Measurements from ENCODE around the gene MYCT1. TPM values are rescaled to one million over a fixed set of nuclear protein-coding genes. Genes with fewer than 3 reads are reported as not detected.
"Not testable (repeated sequence)": the region's sequence is repeated elsewhere in the genome, so short reads cannot be mapped to it uniquely, and the experiment has no call there.

The MYCT1 gene
- total RNA-seq, 4 donors from 2014 or later: 2.1 to 6.3 (median 3.9) TPM

GRCh38 chr6:152701863-152702401 is 4.2 kb downstream of the MYCT1 start:
- no peak for DNase-seq (ENCODE audit: low spot score in 2 of 2)
- no peak overlapping the region for H3K4me3 ChIP-seq (ENCODE audit: low read depth, poor library complexity, severe bottlenecking)
- WGBS, 2 donors: 65 to 73% methylated on average over 4 of the region's 4 CpGs
- intact Hi-C loops (cut with DNase I; ENCODE audit: low total_unique reads): no loop called here
- no peak for TF ChIP-seq POLR2A (IDR thresholded peaks at IDR 0.05)
- TF ChIP-seq, protein P1, sequence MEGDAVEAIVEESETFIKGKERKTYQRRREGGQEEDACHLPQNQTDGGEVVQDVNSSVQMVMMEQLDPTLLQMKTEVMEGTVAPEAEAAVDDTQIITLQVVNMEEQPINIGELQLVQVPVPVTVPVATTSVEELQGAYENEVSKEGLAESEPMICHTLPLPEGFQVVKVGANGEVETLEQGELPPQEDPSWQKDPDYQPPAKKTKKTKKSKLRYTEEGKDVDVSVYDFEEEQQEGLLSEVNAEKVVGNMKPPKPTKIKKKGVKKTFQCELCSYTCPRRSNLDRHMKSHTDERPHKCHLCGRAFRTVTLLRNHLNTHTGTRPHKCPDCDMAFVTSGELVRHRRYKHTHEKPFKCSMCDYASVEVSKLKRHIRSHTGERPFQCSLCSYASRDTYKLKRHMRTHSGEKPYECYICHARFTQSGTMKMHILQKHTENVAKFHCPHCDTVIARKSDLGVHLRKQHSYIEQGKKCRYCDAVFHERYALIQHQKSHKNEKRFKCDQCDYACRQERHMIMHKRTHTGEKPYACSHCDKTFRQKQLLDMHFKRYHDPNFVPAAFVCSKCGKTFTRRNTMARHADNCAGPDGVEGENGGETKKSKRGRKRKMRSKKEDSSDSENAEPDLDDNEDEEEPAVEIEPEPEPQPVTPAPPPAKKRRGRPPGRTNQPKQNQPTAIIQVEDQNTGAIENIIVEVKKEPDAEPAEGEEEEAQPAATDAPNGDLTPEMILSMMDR (IDR thresholded peaks at IDR 0.05): no peak

GRCh38 chr6:152703750-152704149 is 6.1 kb downstream of the MYCT1 start:
- H3K4me3 ChIP-seq (ENCODE audit: low read depth, poor library complexity, severe bottlenecking); DNase-seq (ENCODE audit: low spot score in 2 of 2); intact Hi-C loops (cut with DNase I; ENCODE audit: low total_unique reads): not testable (repeated sequence)

DNA sequence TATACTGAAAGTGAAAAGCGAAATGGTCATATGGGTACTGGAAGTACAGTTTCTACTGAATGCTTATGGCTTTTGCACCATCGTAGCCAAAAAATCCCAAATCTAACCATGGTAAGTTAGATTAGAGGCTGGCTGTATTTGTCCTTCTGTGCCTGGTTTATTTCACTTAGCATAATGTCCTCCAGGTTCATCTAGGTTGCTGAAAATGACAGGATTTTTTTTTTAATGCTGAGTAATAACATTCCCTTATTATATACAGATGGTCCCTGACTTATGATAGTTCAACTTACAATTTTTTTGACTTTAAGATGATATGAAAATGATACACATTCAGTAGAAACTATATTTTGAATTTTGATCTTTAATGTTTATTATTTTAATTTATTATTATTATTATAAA is 7.6 kb downstream of the MYCT1 start:
- 74 to 79% methylated on average over 2 of the region's 2 CpGs for WGBS, 2 donors
- intact Hi-C loops (cut with DNase I; ENCODE audit: low total_unique reads): no loop called here
- TF ChIP-seq, protein P1 (IDR thresholded peaks at IDR 0.05): no peak
- no peak for TF ChIP-seq POLR2A (IDR thresholded peaks at IDR 0.05)
- no peak overlapping the region for H3K4me3 ChIP-seq (ENCODE audit: low read depth, poor library complexity, severe bottlenecking)
- no peak for DNase-seq (ENCODE audit: low spot score in 2 of 2)

GRCh38 chr6:152716322-152716721 is 18.6 kb downstream of the MYCT1 start:
- WGBS, 2 donors: 68 to 78% methylated on average over 3 of the region's 3 CpGs
- TF ChIP-seq, protein P1 (IDR thresholded peaks at IDR 0.05): no peak
- TF ChIP-seq POLR2A (IDR thresholded peaks at IDR 0.05): no peak
- no peak for DNase-seq (ENCODE audit: low spot score in 2 of 2)

GRCh38 chr6:152720974-152721373 is 23.3 kb downstream of the MYCT1 start:
- intact Hi-C loops (cut with DNase I; ENCODE audit: low total_unique reads): no loop called here
- DNase-seq (ENCODE audit: low spot score in 2 of 2): no peak
- 14 to 26% methylated on average over 3 of the region's 3 CpGs for WGBS, 2 donors
- H3K4me3 ChIP-seq (ENCODE audit: low read depth, poor library complexity, severe bottlenecking): no peak overlapping the region
- no peak for TF ChIP-seq POLR2A (IDR thresholded peaks at IDR 0.05)
- TF ChIP-seq, protein P1 (IDR thresholded peaks at IDR 0.05): no peak

More at GRCh38 chr6:152716322-152716721, 18.6 kb downstream of the MYCT1 start:
- intact Hi-C loops (cut with DNase I; ENCODE audit: low total_unique reads): no loop called here
- H3K4me3 ChIP-seq (ENCODE audit: low read depth, poor library complexity, severe bottlenecking): no peak overlapping the region

GRCh38 chr6:152721956-152722355 is 24.3 kb downstream of the MYCT1 start:
- no peak for DNase-seq (ENCODE audit: low spot score in 2 of 2)
- WGBS, 2 donors: 89 to 95% methylated on average over 4 of the region's 4 CpGs
- TF ChIP-seq, protein P1 (IDR thresholded peaks at IDR 0.05): no peak
- TF ChIP-seq POLR2A (IDR thresholded peaks at IDR 0.05): no peak
- H3K4me3 ChIP-seq (ENCODE audit: low read depth, poor library complexity, severe bottlenecking): no peak overlapping the region
- intact Hi-C loops (cut with DNase I; ENCODE audit: low total_unique reads): no loop called here
